GM06990 (cell line): Measurements from ENCODE around the gene ARMH4.

Experiments
- DNase-seq: peaks from one replicate; pipeline ENCODE4 v3.0.0-alpha.2; 2011; ENCODE audit not compliant: insufficient read length; ENCODE audit errors: extremely low read depth
- H3K27me3 ChIP-seq: replicated peaks from 2 replicates; pipeline ENCODE4 v1.6.0; 2011; ENCODE audit warnings: low read length; ENCODE audit not compliant: control insufficient read depth, insufficient read depth
- H3K36me3 ChIP-seq: 2 replicates; pipeline ENCODE4 v1.5.1; 2011; ENCODE audit warnings: low read length; ENCODE audit not compliant: control insufficient read depth, insufficient read depth
- H3K4me3 ChIP-seq: replicated peaks from 2 replicates; pipeline ENCODE4 v1.5.1; 2011; ENCODE audit warnings: low read depth, mild to moderate bottlenecking, control low read depth, low read length
- TF ChIP-seq, protein P1 (sequence below): IDR thresholded peaks from 2 replicates; pipeline ENCODE4 v1.5.1; 2011; ENCODE audit warnings: low read length, control low read depth, mild to moderate bottlenecking, inconsistent platforms; ENCODE audit not compliant: insufficient read depth, poor library complexity, severe bottlenecking

The ARMH4 gene

GRCh38 chr14:58027904-58028303 is 124.1 kb downstream of the ARMH4 start:
- TF ChIP-seq, protein P1, sequence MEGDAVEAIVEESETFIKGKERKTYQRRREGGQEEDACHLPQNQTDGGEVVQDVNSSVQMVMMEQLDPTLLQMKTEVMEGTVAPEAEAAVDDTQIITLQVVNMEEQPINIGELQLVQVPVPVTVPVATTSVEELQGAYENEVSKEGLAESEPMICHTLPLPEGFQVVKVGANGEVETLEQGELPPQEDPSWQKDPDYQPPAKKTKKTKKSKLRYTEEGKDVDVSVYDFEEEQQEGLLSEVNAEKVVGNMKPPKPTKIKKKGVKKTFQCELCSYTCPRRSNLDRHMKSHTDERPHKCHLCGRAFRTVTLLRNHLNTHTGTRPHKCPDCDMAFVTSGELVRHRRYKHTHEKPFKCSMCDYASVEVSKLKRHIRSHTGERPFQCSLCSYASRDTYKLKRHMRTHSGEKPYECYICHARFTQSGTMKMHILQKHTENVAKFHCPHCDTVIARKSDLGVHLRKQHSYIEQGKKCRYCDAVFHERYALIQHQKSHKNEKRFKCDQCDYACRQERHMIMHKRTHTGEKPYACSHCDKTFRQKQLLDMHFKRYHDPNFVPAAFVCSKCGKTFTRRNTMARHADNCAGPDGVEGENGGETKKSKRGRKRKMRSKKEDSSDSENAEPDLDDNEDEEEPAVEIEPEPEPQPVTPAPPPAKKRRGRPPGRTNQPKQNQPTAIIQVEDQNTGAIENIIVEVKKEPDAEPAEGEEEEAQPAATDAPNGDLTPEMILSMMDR = no peak
- DNase-seq = no peak
- Histone ChIP-seq H3K36me3 (no peaks in the 10 kb centered on the region), H3K4me3 (no peak overlapping the region), H3K27me3 (no peaks in the 10 kb centered on the region)

DNA sequence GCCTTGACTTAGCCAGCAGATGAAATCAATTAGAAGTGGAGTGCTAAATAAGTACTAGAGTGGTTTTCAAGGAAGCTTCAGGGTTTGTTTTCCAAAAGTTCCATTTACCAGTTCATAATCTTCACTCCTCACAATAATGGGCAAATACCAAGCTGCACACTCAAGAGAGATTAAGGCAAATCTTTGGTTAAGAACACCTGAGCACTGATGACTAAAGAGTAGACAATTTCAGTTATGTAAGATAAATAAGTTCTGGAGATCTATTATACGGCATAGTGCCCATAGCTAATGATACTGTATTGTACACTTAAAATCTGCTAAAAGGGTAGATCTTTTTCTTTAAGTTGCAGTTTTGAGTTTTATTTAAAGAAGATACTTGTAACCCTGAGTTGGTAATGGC is 125.0 kb downstream of the ARMH4 start:
- Histone ChIP-seq H3K36me3 (no peaks in the 10 kb centered on the region), H3K4me3 (no peak overlapping the region), H3K27me3 (no peaks in the 10 kb centered on the region)
- TF ChIP-seq, protein P1 = no peak
- DNase-seq = no peak

- Histone ChIP-seq H3K27me3 (no peaks in the 10 kb centered on the region), H3K4me3 (no peak overlapping the region), H3K36me3 (no peaks in the 10 kb centered on the region)
- no peak for DNase-seq
- TF ChIP-seq, protein P1 = no peak
Measured at GRCh38 chr14:58026219-58026618, 125.8 kb downstream of the ARMH4 start.

DNA sequence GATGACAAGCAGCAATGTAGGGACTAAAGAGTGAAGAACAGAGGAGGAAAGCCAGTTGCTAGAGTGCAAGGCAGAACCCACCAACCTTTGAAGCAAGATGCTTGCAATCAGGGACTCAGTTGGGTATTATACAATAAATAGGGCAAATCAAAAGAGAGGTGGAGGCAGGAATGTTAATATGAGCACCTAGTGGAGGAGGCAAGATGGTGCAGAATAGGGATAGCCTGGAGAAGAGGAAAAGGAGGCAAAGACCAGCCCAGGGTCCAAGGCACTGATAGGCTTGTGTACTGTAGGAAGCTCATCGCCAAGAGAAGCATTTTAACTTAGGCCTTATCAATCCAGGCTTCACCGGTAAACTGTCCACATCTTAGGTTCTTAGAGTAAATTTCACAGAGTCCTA is 137.2 kb downstream of the ARMH4 start:
- DNase-seq = no peak
- TF ChIP-seq, protein P1 = no peak

DNA sequence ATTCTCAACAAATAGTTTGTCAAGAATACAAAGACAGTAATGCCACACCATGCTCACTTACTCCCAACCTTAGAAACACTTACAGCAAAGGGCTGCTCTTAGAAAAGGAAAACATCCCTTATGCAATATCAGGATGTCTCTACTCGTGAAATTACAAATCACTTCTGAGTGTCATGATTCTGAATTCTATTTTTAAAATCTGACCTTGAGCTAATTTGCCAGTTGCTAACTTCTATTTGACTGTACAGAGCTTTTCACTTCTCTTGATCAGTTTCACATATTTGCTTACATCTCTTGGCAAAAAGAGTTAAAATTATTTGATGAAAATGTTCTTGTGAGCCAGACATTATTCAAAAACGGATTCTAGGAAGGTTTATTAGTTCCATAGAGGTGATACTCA is 149.4 kb downstream of the ARMH4 start:
- Histone ChIP-seq H3K36me3 (no peaks in the 10 kb centered on the region), H3K4me3 (no peak overlapping the region), H3K27me3 (no peaks in the 10 kb centered on the region; the same call in 1 of the 2 replicates)
- DNase-seq = no peak
- TF ChIP-seq, protein P1 = no peak

More for the DNA sequence above, 137.2 kb downstream of the ARMH4 start:
- Histone ChIP-seq H3K4me3 (no peak overlapping the region), H3K36me3 (no peaks in the 10 kb centered on the region), H3K27me3 (no peaks in the 10 kb centered on the region)

DNA sequence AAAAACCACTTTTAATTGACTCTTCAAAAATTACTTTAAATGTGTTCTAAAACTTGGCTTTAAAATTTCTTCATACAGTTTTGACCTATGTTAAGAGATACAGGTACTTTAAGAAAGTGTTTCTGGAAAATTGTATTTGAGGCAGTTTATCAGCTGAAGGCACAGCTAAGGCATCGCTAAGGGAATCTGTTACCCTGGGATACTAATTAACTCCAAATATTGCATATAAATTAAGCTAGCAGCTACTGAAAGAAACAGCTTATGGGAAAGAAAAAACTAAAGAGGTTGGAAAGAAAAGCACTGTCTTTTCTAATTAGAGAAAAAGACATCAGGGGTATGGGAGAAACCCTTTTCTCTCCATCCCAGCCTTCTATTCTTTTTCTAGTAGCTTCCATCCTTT is 152.0 kb downstream of the ARMH4 start:
- no peaks in the 10 kb centered on the region; the same call in 1 of the 2 replicates for H3K27me3 ChIP-seq
- TF ChIP-seq, protein P1 = no peak
- H3K4me3 ChIP-seq = no peak overlapping the region
- DNase-seq = no peak
- H3K36me3 ChIP-seq = no peaks in the 10 kb centered on the region
